ENCODE results near the gene FALEC. TPM values are rescaled to one million over a fixed set of nuclear protein-coding genes. Genes with fewer than 3 reads are reported as not detected.

Gene FALEC
- total and polyA plus RNA-seq, 9 of the 15 experiments (the other 6 are each of a cell fraction or from before 2014, with no cell fraction given) = 0.15 to 1.8 (median 0.53) TPM; not detected in 5

GRCh38 chr1:150515328-150516049, at the start of gene FALEC (continued):
- TF ChIP-seq PRDM10 (IDR thresholded peaks at IDR 0.05; ENCODE audit: partially characterized antibody) = peak; percentile 68
- no peak for TF ChIP-seq CGGBP1 (CRISPR knock-in tag; IDR thresholded peaks at IDR 0.05)
- TF ChIP-seq TRIM28 (IDR thresholded peaks at IDR 0.05) = no peak
- TF ChIP-seq ZBTB26 (CRISPR knock-in tag; IDR thresholded peaks at IDR 0.05) = no peak
- no peak for TF ChIP-seq RHOXF2B (CRISPR knock-in tag; conservative IDR thresholded peaks at IDR 0.05)
- no peak for TF ChIP-seq ZNF408 (CRISPR knock-in tag; IDR thresholded peaks at IDR 0.05; ENCODE audit: low read depth)
- TF ChIP-seq PCBP2 (IDR thresholded peaks at IDR 0.05; ENCODE audit: low read depth, low read length, poor library complexity, severe bottlenecking) = no peak
- no peak for TF ChIP-seq ZMIZ1 (IDR thresholded peaks at IDR 0.05; ENCODE audit: low read depth in 2 of 2, low read length in 2 of 2)
- TF ChIP-seq FOXP1 (CRISPR knock-in tag; IDR thresholded peaks at IDR 0.05) = no peak; the same call in 1 of the 2 replicates
- peak; percentile 79; the same call in 1 of the 2 replicates for TF ChIP-seq LCOR (CRISPR knock-in tag; IDR thresholded peaks at IDR 0.05)
- 0 out of 2 replicates have a peak, but pooled peaks have one; percentile 11 for TF ChIP-seq MECOM (CRISPR knock-in tag; IDR thresholded peaks at IDR 0.05)
- TF ChIP-seq ZBTB49 (CRISPR knock-in tag; IDR thresholded peaks at IDR 0.05; ENCODE audit: borderline replicate concordance) = no peak
- 0 out of 2 replicates have a peak, but pooled peaks have one; percentile 16 for TF ChIP-seq TEAD4 (IDR thresholded peaks at IDR 0.05; ENCODE audit: low read length)
- TF ChIP-seq TEAD4 (CRISPR knock-in tag; IDR thresholded peaks at IDR 0.05; ENCODE audit: borderline replicate concordance) = no peak
- no peak; a peak in 1 of 3 replicates for TF ChIP-seq CBX3 (IDR thresholded peaks at IDR 0.05; ENCODE audit: borderline replicate concordance in 1 of 2, low read length in 2 of 2)
- TF ChIP-seq SLC30A9 (CRISPR knock-in tag; IDR thresholded peaks at IDR 0.05) = no peak

Data from K562 (cell line).